ENCODE results near the gene ZNF503. TPM values are rescaled to one million over a fixed set of nuclear protein-coding genes. Genes with fewer than 3 reads are reported as not detected.

Gene ZNF503
- total and polyA plus RNA-seq, 10 of the 15 experiments (the other 5 are each of a cell fraction or from before 2014, with no cell fraction given) = 0.05 to 1.1 (median 0.11) TPM; not detected in 1

GRCh38 chr10:75432176-75432575 lies 30.6 kb upstream of the ZNF503 start (continued):
- TF ChIP-seq CEBPB (IDR thresholded peaks at IDR 0.05; ENCODE audit: borderline replicate concordance in 1 of 2, low read depth in 2 of 2, low read length in 2 of 2) = no peak
- TF ChIP-seq SMAD1 (IDR thresholded peaks at IDR 0.05; ENCODE audit: low read depth, partially characterized antibody) = no peak
- TF ChIP-seq NRF1 (conservative IDR thresholded peaks at IDR 0.05; ENCODE audit: low read depth, low read length) = no peak
- TF ChIP-seq, protein P1, sequence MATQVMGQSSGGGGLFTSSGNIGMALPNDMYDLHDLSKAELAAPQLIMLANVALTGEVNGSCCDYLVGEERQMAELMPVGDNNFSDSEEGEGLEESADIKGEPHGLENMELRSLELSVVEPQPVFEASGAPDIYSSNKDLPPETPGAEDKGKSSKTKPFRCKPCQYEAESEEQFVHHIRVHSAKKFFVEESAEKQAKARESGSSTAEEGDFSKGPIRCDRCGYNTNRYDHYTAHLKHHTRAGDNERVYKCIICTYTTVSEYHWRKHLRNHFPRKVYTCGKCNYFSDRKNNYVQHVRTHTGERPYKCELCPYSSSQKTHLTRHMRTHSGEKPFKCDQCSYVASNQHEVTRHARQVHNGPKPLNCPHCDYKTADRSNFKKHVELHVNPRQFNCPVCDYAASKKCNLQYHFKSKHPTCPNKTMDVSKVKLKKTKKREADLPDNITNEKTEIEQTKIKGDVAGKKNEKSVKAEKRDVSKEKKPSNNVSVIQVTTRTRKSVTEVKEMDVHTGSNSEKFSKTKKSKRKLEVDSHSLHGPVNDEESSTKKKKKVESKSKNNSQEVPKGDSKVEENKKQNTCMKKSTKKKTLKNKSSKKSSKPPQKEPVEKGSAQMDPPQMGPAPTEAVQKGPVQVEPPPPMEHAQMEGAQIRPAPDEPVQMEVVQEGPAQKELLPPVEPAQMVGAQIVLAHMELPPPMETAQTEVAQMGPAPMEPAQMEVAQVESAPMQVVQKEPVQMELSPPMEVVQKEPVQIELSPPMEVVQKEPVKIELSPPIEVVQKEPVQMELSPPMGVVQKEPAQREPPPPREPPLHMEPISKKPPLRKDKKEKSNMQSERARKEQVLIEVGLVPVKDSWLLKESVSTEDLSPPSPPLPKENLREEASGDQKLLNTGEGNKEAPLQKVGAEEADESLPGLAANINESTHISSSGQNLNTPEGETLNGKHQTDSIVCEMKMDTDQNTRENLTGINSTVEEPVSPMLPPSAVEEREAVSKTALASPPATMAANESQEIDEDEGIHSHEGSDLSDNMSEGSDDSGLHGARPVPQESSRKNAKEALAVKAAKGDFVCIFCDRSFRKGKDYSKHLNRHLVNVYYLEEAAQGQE (IDR thresholded peaks at IDR 0.05; ENCODE audit: low read depth, low read length) = no peak
- TF ChIP-seq MTA3 (IDR thresholded peaks at IDR 0.05; ENCODE audit: borderline replicate concordance, low read length) = no peak
- TF ChIP-seq BHLHE40 (IDR thresholded peaks at IDR 0.05; ENCODE audit: borderline replicate concordance in 1 of 2, low read depth in 2 of 2, low read length in 1 of 2) = no peak

All from GM12878 (cell line).